HG03575 (cell line): ENCODE results near the gene IFT25.

Experiments used
- ATAC-seq: cut with Tn5 transposase; IDR thresholded peaks from one replicate; pipeline ENCODE4 v1.9.1; 2021; ENCODE audit not compliant: unreplicated experiment, insufficient number of reproducible peaks, low FRiP score; ENCODE audit errors: extremely low read depth

Gene IFT25

DNA sequence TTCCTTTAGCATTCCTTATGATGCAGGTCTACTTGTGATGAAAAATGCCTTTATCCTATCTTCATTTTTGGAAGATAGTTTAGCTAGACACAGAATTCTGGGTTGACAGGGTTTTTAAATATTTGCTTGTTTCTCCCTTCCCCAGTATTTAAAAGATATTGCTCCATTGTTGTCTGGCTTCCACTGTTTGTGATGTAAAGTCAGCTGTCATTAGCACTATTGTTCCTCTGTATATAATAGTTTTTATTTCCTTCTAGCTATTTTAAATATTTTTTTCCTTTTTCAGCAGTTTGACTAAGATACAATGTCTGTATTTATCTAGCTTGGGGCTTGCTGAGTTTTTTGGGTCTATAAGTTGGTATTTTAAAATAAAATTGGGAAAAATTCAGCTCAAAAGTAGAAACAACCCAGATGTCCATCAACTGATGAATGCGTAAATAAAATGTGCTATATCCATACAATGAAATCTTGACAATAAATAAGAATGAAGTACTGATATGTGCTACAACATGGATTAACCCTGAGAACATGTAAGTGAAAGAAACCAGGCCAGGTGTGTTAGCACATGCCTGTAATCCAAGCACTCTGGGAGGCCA is 11.2 kb downstream of the IFT25 start:
- ATAC-seq: no peak

DNA sequence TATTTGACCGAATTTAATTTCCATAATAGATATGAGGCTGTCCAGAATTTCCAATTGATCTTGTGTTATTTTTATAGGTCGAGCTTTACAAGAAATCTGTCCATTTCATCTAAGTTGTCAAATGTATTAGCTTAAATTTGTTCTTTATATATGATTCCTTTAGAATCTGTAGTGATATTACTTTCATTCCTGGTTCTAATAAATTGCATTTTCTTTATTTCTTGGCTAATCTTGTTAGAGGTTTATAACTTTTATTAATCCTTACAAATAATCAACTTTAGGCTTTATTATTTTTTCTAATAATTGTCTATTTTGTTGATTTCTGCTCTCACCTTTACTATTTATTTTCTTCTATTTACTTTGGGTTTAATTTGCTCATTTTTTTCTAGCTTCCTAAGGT is 14.0 kb downstream of the IFT25 start:
- no peak for ATAC-seq

DNA sequence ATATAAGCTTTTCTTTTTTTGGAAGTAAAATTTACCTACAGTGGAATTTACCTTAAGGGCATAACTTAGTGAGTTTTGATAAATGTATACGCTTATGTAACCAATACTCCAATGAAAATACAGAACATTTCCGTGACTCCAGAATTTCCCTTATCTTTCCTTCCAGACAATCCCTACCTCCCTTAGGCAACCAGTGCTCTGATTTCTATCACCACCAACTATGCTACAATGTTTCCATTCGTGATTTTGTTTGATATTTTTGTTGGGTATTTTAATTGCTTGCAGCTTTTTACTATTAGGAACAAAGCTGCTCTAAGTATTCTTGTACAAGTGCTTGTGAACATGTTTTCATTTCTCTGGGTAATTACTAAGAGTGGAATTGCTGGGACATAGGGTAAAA is 14.6 kb downstream of the IFT25 start:
- ATAC-seq: no peak

DNA sequence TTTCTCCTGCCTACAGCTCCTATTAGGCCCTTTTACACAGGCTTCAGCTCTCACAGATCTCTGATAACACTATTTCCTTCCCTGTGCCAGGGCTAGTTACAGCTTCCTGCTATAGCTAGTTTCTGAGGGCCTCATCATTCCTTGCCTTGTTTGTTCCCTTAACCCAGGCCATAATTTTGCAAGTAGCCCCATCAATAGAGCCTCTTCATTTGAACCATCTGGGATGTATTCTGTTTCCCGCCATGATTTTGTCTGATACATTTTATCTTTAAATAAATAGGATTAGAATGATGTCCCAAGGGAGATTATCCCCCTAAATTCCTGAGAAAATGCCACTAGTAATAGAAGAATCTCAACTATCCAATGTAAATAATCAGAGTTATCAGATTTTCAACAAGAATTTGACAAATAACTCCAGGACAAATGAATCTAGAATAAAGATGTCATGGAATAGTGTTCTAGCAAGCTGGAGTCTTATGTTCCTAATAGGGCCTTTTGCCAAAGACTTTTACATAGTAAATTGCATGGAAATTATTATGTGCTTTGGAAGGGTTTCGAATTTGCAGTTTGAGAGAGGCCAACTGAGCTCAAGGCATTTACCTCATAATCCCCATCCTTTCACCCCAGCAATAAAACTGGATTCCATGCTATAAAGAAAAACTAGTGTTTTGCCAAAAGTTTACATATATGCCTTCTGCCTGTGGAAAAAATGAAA is 16.1 kb downstream of the IFT25 start:
- no peak for ATAC-seq

DNA sequence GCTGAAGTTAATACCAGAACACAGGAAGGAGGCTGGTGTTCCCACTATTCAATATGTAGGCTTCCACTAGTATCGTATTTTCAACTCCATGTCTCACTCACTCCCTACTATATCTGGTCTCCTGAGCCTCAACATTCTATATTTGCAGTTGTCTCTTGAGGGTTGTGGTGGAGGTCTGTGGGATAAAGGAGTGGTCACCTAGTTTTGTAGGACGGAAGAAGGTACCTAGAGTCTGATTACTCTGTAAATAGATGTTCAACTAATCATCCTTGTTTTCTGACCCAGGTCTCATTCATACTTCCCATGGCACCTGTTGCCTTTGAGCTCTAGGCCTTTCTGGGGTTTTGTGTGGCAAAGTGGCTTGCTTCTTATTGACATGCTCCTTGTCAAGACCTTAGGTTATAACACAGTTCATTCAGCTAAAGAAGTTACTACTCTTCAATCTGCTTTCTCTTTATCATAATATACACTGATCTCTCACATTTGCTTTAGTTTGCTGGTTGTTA is 18.1 kb downstream of the IFT25 start:
- no peak for ATAC-seq

DNA sequence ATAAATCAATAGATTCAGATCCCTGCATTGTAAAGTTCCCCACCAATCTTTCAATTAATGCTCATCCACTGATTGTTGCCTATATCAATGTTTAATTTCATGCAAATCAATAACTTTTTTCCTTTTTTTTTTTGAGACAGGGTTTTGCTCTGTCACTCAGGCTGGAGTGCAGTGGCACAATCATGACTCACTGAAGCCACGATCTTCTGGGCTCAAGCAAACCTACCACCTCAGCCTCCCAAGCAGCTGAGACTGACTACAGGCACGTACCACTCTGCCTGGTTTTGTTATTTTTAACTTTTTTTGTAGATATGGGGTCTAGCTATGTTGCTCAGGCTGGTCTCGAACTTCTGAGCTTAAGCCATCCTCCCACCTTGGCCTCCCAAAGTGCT is 25.8 kb downstream of the IFT25 start:
- ATAC-seq: no peak

DNA sequence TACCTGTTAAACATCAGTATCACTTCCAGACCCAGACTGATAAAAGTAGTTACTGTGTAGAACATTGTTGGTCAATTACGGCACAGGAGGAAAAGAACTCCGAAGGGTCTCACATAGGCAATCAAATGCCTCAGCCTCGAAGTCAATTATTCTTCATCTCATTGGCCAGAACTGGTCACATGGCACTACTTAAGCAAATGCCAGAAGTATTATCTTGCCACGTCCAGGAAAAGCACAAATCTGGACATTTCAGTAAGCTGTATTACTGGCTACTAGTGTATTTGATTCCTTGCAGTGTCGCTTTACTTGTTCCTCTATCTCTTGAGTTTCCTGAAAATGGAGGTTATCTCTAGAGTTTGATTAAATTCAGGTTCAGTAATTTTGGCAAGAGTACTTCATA is 27.2 kb downstream of the IFT25 start:
- no peak for ATAC-seq

DNA sequence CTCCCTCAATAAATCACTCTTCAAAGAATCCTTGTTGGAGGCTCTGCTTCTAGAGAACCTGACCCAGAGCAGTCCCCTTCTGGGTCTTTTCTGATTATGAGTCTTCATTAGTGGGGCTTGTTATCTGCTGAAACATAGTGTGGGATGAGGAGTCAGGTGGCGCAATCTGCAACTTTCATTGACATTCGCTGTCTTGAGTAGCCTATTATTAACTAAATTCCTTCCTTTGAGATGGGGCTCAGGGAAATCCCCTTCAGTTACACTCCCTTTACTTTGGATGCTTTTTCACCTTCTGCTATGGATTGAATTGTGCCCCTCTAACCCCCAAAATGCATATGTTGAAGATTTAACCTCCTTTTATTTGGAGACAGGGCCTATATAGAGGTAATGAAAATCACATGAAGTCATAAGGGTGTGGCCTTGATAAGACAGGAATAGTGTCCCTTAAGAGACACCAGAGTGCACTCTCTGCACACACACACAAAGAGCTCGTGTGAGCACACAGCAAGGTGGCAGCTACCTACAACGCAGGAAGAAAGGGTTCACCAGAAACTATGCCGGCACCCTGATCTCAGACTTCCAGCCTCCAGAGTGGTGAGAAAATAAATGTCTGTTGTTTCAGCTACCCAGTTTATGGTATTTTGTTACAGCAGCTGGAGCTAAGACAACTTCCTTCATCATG is 32.0 kb downstream of the IFT25 start:
- ATAC-seq: no peak

DNA sequence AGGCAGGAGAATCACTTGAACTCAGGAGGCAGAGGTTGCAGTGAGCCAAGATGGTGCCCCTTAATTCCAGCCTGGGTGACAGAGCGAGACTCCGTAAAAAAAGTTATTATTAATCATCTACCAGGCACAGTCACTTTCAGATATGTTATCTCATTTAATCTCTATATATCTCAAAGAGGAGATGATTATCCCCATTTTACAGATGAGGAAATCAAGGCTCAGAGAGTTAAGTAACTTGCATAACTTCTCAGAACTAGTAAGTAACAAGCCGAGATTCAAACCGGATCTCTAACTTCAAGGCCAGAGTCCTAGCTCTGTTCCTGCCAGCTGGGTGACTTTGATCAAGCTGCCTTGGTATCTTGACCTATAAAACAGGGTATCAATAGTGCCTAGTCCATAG is 34.1 kb downstream of the IFT25 start:
- ATAC-seq: no peak

DNA sequence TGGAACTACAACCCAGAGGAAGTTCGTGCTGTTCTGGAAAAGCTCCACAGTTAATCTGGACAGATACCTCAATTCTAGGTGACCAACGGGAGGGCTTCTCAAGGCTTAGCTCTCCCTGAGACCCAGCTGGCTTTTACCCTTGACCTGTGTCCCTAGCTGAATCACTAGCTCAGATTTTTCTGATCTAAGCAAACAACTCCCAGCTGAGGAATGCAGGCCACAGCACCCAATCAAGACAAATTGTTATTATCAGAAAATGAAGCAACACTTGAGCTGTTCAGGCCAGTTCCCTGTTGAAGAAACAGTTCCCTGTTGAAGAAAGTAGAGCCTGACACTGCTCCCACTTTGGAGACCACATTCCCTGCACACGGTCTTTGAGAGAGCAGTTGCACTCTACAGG is 35.6 kb downstream of the IFT25 start:
- no peak for ATAC-seq

DNA sequence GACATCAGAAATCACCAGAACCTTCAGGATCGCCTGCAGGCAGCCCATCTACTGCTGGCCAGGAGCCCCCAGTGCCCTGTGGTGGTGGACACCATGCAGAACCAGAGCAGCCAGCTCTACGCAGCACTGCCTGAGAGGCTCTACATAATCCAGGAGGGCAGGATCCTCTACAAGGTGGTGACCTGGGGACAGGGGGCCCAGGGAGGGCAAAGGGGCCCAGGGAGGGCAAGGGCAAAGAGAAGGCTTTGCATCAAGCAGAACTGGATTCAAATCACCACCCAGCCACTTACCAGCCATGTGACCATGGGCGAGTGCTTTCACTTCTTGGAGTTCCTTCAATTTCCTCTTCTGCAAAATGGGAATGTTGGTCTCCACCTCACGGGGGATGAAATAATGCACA is 39.4 kb downstream of the IFT25 start:
- no peak for ATAC-seq

DNA sequence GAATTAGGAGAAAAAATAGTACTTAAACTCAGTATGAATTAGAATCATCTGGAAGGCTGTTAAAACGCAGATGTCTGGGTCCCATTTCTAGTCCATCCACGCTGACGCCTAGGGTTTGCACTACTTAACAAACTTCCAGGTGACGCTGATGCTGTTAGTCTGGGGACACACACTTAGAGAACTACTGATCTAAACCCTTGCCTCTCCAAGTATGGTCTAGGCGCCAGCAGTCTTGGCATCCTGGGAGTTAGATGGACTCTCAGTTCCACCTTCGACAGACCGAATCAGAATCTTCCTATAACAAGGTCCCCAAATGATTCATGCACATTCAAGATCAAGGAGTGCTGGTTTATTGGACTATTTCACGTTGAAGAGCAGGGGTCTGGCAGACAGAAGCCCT is 40.0 kb downstream of the IFT25 start:
- ATAC-seq: no peak

DNA sequence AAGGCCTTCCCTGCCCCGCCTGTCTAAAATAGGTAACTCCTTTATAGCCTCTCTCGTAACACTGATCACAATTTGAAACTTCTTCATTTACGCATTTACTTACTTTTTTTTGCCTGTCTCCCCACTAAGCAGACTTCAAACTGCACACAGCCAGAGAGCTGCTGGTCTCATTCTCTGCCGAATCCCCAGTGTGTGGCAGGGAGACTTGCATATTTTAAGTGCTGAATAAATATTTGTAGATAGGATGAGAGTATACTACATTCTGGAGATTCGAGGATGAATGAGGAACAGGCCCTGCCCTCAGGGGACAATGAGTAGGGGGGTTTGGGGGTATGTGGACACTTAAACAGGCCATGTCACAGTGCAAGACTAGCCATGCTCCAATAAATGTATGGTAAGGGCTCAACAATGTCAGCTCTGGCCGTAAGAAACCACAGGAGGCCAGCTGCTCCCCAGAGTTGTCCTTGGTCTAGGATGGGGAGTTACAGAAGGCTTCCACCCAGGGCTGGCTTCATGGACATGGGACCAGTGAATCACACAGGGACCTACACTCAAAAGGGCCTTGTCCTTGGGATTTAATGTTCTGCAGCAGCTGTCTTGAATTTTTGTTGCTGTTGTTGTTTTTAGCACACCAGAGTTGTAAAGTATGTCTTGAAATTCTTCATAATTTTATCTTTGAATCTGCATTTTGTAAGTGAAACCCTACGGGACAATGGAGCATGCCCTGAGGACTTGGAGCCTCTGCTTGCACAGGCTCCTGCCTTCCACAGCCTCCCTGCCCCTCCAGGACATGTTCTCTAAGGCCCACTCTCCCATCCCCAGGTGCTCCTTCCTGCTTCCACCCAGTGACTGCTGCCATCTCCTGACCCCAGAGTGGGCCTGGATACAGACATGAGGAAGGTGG is 43.0 kb downstream of the IFT25 start:
- ATAC-seq: no peak

DNA sequence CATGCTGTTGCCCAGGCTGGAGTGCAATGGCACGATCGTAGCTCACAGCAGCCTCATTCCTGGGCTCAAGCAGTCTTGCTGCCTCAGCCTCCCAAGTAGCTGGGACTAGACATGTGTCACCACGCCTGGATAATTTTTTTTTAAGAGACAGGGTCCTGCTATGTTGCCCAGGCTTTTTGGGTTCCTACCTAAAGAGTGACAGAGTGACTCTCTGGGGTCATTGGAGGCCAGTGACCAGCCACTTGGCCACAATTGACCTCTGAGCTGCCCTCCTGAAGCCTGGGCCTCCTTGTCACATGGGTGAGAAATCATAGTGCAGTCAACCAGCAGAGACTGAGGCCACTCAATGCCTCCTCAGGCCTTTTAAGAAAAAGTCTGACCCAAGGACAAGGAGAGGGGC is 45.8 kb downstream of the IFT25 start:
- no peak for ATAC-seq

DNA sequence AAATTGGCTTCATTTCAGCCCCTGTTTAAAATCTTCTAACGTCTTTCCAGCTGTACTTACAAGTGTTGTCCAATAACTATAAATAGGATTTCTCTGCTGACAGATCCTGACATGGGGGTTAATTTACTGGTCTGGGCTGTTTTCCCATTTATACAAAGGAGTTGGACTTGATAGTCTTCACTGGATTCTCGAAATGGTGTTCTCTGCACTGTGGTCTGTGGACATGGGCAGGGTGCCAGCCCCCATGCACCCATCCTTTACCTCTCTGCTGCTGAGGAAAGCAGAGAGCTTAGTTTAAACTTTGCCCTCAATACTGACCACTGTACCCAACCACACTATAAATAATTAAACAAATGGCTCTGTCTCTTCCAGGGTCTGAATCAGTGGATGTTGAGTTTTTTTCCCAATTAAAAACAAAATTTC is 46.3 kb downstream of the IFT25 start:
- ATAC-seq: no peak

DNA sequence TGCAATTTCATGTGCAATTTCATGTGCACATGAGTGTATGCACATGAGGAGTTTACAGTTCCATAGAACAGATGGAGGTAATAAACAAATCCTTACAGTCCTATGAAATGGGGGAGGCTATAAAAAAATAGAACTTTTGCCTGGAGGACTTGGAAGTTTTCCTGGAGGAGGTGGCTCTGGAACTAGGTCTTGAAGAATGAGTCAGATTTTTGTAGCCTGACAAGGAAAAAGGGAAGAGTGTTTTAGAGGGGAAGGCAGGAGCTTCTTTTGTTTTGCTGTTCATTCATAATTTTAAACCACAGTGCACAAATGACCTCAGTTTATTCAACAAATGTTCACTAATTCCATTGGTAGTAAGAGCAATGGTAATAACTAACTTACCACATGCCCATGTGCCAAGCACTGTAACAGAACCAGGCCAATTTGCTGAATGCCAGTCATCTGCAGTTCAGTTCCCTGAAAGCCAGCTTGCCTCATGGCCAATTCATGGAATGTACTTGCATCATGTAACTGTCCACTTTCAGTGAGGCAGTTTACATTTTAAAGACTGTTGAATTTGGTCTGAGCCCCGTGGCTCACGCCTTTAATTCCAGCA is 48.8 kb downstream of the IFT25 start:
- no peak for ATAC-seq

DNA sequence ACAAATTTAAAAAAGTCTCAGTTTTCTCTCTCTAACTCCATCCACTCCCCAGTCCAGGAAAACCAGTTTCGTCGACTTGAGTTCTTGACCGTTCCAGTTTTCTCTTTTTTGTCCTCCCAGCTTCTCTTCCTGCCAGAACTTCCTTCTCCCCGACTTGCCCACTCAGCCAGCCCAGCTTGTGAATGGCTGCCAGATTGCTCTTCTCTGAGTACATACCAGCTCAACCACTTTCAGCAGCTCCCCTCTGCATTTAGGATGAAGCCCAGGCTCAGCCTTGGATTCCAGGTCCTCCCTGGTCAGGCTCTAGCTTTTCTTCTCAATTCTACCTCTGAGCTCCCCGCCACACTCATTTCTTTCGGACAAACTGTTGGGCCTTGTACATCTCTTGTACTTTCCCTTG is 50.1 kb downstream of the IFT25 start:
- ATAC-seq: no peak

DNA sequence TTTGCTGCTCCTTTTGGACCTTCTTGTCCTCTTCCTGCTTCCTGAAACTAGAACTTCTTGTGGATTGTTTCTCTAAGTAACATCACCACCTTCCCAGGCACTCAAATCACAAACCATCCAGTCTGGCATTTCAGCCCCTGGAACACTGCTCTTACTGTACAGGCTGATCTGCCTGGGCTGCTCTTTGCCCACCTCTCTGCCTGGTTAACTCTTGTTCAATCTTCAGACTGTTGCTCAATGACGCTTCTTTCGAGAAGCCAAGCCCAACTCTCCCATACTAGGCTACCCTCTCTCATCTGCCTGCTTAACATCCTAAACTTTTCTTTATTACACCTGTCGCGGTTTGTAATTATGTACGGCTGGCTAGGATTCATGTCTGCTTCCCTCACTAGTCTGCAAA is 50.9 kb downstream of the IFT25 start:
- ATAC-seq: no peak

DNA sequence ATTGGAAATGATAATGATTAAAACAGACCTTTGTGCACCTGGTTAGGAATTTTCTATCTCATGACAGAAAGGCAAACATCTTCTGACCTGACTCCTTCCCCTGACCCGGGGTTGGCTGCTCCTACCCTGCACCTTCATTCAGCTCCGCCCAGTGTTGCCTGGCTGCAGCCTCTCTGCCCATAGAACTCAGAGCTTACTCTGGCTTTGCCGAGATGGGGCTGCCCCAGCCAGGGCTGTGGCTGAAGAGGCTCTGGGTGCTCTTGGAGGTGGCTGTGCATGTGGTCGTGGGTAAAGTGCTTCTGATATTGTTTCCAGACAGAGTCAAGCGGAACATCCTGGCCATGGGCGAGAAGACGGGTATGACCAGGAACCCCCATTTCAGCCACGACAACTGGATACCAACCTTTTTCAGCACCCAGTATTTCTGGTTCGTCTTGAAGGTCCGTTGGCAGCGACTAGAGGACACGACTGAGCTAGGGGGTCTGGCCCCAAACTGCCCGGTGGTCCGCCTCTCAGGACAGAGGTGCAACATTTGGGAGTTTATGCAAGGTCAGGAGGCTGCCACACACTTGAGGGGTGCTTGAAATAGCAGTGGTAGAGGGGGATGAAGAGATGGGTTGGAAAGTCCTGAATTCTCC is 51.4 kb downstream of the IFT25 start, which contains the start of gene DIO1:
Gene DIO1 (plus strand): TSS at position 189 of the 638 bp plus-strand sequence. CDS start 24 bp downstream, at position 213.
- no peak for ATAC-seq
